Stimulated activated CD4-positive, alpha-beta T cell treated with anti-CD3 and anti-CD28 coated beads, Interleukin-4, amount 100 ng/mL, for 48 hours (primary cell): Measurements from ENCODE around the gene NEDD4.
"Not testable (repeated sequence)": the region's sequence is repeated elsewhere in the genome, so short reads cannot be mapped to it uniquely, and the experiment has no call there.

Experiments used
- DNase-seq, 2 donors: peaks; one replicate each; pipeline ENCODE4 v3.0.0-alpha.2; 2020; ENCODE audit warnings: low read depth in 2 of 2

The NEDD4 gene

DNA sequence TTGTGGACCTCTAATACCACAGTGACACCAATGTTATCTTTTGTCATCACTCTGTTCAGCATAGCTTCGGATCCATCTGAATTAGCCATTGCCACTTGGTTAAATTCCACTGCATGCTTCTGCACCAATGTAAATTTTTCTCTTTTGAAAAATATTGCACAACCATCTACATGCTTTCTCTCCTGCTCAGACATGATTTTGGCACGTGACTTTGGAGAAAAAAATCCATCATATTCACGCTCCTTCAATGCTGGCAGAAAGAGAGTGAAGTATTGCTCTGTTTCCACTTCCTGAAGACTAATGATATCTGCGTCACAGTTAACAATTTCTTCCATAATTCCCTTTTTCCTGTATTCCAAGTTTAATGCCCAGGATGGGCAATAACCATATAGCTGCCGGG lies 13.0 kb upstream of the NEDD4 start:
- DNase-seq, result not testable (repeated sequence)

DNA sequence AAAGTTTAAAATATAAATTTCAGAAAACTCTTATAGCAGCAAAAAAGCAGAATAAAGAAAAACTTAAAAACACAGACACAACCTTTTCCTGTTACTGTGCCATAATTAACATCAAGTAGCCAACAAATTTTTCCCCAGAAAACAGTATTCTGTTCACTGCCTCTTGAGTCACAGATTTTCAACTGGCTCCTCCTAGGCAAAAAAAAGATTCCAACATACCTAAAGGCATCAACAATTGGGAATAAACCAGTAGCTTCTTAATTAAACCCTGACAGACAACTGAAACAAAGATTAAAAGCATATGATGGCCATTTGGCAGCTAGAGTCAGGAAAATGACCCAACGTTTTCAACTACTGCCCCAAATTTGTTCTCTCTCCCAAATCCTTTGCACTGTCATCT lies 10.9 kb upstream of the NEDD4 start:
- DNase-seq, result not testable (repeated sequence)

DNA sequence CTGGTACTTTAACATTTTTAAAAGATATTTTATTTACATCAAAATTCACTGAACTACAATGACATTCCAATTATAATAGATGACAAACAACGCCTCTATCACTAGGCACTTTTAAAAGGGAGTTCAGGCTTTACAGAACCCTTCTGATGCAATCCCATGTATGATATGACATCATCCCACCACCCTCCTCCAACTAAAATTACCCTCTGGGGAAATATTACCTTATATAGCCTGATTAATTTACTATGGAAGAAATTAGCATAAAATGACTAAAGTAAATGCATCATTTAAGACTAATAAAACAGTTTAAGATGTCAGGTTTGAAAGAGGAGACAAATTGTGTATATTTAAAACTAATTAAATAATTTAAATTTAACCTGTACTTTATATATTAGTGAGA lies 10.4 kb upstream of the NEDD4 start:
- DNase-seq, result not testable (repeated sequence)

DNA sequence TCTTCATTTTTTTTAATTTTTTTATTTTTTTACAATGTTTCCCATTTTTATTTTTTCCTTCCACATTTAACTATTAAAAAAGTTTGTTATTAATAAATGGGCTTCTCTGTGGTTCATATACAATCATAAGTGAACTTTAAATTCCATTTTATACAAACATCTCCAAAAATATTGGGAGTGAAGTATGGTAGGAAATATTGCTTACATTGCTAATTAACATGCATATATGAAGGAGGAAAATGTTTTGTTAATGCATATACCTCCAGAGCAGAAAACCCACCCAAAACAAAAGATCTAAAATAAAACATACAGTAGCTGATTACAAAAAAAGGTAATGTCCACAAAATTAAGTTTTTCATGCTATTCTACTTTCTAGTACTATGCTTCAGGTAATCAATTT lies 9.9 kb upstream of the NEDD4 start:
- DNase-seq, result not testable (repeated sequence)

DNA sequence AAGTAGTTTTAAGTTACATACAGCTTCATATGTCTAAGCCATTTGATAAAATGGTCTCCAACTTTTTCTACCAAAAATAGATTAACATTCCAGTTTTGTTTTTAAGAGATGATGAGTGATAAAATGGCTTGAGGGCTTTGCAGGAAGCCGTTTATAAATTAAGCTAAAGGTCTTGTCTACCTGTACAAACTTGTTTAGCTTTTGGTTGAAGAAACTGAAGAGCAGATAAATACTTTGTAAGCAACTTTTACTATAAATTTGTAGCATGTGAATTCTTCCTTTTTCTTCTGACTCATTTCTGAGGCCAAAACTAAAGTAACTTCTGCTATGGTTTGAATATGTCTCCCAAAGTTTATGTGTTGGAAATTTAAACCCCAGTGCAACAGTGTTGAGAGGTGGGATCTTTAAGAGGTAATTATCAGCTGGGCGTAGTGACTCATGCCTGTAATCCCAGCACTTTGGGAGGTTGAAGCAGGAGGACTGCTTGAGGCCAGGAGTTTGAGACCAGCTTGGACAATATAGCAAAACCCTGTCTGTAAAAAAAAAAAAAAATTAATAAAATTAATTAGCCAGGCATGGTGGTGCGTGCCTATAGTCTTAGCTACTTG lies 8.2 kb upstream of the NEDD4 start:
- no peak for DNase-seq

DNA sequence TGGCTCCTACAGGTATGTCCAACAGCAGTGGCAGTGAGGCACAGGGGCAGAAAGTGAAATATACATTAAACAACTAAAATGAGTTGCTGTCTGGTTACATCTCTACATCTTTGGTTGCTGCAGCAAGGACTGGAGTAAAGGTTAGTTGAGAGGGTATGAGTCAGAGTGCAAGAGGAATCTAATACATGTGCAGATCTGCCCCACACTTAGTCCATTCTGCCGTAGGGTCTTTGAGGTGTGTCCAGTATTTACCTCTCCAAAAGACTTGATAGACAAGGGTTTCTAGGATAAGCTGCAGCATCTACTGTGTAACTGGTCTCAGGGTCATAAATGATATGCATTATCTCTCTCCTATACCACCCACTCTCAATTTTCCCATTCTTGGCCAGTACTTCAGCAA lies 6.2 kb upstream of the NEDD4 start:
- DNase-seq, result no peak

DNA sequence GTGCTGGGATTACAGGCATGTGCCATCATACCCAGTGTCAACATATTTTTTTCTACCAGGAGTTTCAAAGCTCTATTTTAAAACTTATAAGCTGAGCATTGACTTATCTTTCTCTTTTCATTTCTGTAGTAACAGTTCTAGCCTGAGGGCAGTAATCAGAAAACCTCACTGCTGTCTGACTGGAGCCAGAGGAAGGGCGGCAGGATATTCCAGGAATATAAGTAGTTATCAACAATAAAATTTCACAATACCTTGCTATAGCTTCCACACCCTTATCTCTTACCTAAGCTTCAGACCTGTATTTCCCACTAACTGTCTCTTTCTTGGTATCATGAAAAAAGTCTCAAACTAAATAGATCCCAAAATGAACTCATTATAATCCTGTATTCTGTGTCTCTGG lies 5.1 kb upstream of the NEDD4 start:
- no peak for DNase-seq

DNA sequence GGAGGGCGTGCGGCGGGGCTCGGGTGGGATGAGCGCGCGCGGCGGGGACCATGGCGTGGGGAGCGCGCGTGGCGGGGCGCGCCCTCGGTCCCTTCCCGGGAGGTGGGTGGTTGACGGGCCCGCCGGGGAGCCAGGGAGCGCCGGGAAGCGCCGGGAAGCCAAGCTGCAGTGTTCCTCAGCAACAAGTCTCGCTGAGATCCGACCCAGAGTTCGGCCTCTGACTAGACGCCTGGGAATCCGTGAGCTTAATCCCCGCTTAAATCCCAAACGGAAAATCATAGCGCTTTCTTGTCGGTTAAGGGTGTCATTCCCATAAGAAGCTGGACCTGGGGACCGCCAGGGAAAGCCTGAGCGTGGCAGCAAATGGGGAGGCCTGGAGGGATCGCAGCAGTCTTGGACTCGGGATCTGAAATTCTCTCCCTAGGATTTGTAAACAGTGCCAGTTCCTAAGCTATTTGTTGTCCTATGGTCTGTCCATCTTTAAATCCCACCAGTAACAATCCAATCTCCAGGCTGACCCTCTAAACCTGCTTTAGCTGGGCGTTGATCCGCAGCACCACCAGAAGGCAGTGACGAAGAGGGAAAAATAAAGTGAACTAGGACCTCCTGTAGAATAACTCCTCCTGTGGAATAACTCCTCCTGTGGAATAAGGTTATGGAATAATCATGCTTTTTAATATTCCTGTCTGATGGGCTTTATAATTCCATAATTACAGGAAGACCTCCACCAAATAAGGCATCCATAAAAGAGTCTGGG lies 570 bp upstream of the NEDD4 start:
- DNase-seq, result peak in 1 of 2 donors; percentile 1

DNA sequence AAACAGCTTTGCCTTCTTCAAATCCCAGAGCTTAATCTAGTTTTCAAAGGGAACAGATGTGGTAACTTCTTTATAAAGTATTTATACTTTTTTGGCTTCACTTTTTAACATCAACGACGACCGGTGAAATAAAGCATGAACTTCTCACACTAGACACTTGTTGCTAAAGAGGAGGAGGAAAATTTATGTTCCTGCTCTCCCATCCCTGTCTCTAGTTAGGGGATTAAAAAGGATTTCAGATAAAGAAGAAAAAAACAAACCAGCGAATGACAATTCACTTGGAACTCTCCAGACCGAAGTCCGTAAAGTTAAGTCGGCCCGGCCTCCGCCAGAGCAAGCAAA lies 672 bp downstream of the NEDD4 start:
- DNase-seq, result no peak

DNA sequence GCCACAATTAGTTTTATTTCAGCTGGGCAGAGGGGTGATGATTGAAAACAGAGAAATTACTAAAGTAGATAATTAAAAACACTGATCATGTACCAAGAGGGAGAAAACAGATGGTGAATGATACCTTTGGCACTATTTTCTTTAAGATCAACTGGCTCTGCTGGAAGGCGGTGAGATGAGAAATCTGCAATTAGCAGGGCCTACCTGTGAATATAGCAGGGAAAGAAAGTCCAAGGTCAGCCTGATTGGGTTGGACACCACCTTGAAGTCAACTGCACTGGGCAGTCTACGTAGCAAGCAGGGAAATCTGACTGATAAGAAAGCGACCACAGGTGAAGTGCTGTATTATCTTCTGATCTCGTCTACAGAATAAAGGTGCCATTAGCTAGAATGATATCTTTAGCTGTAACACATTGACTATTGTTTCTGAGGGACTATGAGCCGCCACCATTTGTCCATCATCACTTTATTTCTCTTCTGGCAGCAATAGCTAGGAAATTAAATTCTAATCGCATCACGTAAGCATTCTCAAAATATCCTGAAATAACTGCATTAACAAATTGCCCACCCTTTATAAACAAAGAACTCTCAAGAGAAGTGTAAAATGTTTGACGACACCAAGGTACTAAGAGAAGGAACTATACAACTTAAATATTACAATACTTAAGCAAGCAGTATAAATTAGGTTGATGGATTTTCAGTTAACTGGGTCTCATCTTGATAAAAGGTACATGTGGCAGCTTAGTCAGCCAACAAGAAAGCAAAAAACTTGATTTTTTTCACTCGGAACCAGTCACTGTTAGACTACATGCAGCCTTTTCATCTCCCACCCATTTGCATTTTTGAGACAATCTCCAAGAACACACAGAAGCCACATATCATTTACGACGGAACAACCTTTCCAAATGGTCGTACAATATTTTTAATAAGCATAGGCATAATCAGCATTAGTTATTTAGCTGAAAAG lies 1.3 kb downstream of the NEDD4 start:
- DNase-seq, result no peak

DNA sequence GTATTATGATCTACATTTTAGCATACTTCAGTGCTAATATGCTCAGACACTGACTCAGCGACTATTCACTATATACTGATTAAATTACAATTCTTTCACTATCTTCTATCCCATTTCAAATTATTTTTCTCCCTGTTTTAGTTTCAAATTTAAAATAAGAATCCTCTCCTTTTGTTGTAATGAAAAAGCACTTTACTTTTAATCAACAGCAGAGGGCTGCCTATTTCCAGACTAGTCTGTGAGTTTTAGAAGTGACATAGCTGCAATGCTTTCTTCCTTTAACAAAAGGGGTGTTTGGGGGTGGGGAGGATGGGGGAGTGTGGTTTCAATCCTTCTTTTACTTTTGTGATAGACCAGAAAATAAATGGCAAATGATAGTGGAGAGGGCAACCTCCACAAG lies 2.4 kb downstream of the NEDD4 start:
- DNase-seq, result no peak

DNA sequence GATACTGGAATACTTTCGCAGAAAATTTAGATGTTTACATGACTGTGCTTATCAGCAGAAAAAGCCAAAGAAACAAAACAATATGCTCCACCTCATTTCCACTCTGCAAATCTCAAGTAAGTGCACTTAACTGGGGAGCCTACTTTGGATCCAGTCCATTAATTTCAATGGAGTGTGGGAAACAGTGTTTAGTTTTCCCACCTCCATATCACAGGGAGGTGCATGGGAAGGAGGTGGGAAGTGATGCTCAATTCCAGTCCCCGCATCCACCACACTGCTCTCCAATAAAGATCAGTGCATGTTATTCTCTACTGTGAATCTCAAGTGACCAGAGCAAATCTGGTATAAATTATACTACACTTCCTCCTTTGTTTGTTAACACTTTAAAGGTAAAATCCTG lies 2.9 kb downstream of the NEDD4 start:
- DNase-seq, result no peak

DNA sequence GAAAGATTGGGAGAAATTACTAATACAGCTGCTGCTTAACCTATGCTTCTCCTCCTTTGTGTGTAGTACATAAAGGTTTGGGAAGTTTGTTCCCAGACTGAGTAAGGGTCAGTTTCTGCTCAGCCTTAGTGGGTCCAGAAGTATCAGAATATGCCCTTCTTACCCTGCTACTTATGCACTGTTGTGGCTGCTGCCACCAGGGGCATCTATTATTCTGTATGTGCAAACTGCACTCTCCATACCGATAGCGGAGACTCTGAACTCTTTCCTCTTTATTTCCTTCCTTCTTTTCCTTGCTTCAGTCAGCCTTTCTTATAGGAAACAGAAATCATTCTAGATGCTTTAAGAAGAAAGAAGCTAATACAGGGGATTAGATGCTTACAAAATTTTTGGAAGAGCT lies 4.0 kb downstream of the NEDD4 start:
- DNase-seq, result no peak

DNA sequence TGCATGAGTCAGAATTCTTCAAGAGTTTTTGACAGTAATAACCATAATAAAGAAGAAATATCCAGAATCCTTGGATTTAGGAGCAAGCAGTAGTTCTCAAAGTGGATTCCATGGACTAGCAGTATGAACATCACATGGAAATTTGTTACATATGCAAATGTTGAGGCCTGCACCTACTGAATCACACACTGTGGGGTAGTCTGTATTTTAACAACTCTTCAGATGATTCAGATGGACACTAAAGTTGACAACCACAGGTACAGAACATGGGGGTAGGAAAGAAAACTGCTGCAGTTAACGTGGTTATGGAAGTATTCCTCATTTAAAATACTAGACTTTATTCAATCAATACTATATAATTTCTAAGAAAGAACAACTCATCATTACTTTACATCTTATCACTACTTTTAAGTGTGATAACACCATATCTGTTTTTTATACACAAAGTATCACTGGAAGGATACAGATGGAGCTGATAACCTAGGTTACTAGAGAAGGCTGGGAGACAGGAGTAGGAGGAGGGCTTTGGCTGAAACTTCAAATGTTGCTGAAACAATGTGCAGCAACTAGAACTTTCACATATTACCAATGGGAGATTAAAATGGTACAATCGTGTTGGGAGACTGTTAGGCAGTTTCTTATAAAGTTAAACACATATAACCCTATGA lies 11.7 kb downstream of the NEDD4 start:
- DNase-seq, result no peak

DNA sequence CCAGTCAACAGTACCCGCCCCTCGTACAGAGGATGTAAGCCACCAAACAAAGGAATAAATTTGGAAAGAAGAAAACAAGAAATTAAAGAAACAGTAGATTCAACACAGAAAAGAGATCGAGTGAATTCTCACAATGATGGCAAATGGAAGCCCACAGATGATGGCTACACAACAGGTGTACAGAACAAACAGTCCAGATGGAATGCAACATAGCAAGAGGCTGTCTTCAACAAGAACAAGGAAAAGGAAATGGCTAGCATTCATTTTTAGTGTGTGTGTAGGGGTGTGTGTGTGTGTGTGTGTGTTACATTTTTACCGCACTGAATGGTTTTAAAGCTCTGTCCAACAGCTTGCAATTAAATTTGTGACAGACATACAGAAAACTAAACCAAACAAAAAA lies 12.9 kb downstream of the NEDD4 start:
- no peak for DNase-seq

DNA sequence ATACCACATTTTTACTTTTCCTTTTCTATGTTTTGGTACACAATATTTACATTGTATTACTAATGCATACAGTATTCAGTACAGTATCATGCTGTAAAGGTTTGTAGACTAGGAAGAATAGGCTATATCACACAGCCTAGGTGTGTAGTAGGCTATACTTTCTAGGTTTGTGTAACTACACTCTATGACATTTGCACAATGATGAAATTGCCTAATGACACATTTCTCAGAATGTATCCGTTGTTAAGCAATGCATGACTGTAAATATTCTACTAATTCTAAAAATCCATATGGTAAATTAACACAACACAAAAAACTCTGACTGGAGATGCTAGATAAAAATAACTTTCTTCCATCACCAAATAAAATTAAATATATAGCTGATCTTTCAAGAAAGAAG lies 16.2 kb downstream of the NEDD4 start:
- no peak for DNase-seq

DNA sequence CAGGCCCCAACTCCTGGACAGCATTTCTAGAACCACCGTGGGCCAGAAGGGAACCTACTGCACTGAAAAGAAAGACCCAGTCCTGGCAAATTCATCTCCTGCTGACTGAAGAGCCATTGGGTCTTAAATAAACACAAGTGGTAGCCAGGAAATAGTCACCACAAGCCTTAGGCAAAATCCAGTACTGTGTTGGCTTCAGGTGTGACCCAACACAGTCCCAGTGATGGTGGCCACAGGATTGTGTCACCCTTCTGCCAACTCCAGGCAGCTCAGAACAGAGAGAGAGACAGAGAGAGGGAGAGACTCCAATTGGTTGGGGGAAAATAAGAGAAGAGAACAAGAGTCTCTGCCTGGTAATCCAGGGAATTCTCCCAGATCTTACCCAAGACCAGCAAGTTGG lies 23.1 kb downstream of the NEDD4 start:
- no peak for DNase-seq

DNA sequence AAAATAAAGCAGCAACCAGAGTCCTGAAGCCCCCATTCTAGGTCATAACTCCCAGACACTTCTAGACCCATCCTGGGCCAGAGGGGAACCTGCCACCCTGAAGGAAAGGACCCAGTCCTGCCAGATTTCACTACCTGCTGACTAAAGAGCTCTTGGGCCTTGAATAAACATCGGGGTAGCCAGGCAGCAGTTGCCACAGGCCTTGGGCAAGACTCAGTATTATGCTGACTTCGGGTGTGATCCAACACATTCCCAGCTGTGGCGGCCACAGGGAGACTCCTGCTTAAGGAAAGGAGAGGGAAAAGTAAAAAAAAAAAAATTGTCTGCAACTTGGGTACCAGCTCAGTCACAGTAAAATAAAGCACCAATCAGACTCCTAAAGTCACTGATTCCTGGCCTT lies 23.8 kb downstream of the NEDD4 start:
- no peak for DNase-seq

DNA sequence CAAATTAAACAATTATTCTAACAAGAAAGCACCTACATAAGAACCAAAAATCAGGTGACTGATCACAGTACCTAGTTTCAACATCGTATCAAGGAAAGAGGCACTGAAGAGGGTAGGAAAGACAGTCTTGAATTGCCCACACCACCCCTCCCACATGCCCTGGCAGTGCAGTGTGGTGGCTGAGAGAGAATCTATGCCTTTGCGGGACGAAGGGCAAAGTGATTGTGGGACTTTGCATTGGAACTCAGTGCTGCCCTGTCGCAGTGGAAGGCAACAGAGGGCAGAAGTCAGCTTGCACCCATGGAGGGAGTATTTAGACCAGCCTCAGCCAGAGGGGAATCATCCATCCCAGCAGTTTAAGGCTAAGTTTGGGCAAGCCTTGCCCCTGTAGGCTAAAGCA lies 24.5 kb downstream of the NEDD4 start:
- no peak for DNase-seq

DNA sequence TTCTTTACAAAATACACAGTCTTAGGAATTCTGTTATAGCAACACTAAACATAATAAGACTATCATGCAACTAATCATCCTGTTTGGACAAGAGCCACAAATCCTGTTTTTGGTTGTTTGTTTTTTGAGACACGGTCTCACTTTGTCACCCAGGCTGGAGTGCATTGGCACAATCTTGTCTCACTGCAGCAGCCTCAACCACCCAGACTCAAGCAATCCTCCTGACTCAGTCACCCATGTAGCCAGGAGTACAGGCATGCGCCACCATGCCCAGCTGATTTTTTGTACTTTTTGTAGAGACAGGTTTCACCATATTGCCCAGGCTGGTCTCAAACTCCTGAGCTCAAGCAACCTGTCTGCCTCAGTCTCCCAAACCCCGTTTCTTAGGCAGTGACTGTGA lies 28.3 kb downstream of the NEDD4 start:
- DNase-seq, result no peak

DNA sequence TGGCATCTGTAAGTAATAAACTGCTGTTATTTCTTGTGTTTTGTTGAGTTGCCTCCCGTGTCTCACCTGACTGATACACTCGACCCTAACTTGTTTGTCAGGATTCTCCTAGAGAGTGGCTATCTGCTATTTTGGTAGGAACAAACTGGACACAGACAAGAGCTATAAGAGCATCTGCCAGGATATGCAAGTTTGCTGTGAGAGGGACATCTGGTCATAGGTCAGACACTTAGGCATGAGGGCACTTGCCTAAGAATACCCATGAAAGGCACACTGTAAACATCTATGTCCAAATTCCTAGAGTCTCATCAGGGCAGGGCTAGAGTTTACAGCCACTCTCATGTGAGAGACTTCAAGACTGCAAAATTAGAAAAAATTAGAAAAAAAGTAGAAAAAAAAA lies 32.5 kb downstream of the NEDD4 start:
- no peak for DNase-seq

DNA sequence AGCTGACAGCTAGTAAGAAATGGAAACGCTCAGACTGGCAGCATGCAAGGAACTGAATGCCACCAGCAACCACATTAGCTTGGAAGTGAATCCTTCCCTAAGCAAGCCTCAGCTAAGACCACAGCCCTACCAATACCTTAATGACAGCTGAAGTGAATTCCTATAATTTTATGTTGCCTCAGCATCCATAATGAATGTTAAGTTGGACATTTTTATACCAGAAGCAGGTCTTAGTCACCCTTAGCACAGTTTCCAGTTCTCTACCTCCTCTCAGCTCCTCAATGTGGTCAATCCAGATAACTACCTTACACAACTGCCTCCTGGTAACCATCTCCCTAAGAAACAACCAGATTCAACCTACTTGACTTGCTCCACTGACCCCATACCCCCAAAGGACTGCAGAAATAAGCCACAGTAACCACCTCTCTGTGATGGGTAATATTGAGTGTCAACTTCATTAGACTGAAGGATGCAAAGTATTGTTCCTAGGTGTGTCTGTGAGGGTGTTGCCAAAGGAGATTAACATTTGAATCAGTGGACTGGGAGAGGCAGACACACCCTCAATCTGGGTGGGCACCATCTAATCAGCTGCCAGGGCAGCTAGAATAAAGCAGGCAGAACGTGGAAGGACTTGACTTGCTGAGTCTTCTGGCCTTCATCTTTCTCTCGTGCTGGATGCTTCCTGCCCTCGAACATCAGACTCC lies 33.5 kb downstream of the NEDD4 start:
- no peak for DNase-seq
